HUES48 (cell line): ENCODE results near the gene KANSL1.
"Not testable (repeated sequence)": the region's sequence is repeated elsewhere in the genome, so short reads cannot be mapped to it uniquely, and the experiment has no call there.

Experiments used
- H3K27ac ChIP-seq: one replicate; pipeline ENCODE4 v1.7.0; 2013; ENCODE audit warnings: low read depth, low read length, inconsistent platforms
- H3K27me3 ChIP-seq: 2 replicates; pipeline ENCODE4 v1.6.1; 2013; ENCODE audit warnings: mild to moderate bottlenecking, low read length; ENCODE audit not compliant: control insufficient read depth, insufficient read depth
- H3K36me3 ChIP-seq: 2 replicates; pipeline ENCODE4 v1.6.1; 2013; ENCODE audit warnings: low read length; ENCODE audit not compliant: control insufficient read depth, insufficient read depth
- H3K4me1 ChIP-seq: 2 replicates; pipeline ENCODE4 v1.6.1; 2013; ENCODE audit warnings: mild to moderate bottlenecking, low read length; ENCODE audit not compliant: control insufficient read depth, insufficient read depth
- H3K4me3 ChIP-seq: 2 replicates; pipeline ENCODE4 v1.5.1; 2013; ENCODE audit warnings: mild to moderate bottlenecking, low read depth, low read length
- H3K9ac ChIP-seq: 2 replicates; pipeline ENCODE4 v1.6.1; 2013; ENCODE audit warnings: mild to moderate bottlenecking, low read depth, low read length, moderate library complexity
- H3K9me3 ChIP-seq: 2 replicates; pipeline ENCODE4 v1.6.1; 2013; ENCODE audit warnings: low read length; ENCODE audit not compliant: control insufficient read depth, insufficient read depth

KANSL1 gene, protein sequence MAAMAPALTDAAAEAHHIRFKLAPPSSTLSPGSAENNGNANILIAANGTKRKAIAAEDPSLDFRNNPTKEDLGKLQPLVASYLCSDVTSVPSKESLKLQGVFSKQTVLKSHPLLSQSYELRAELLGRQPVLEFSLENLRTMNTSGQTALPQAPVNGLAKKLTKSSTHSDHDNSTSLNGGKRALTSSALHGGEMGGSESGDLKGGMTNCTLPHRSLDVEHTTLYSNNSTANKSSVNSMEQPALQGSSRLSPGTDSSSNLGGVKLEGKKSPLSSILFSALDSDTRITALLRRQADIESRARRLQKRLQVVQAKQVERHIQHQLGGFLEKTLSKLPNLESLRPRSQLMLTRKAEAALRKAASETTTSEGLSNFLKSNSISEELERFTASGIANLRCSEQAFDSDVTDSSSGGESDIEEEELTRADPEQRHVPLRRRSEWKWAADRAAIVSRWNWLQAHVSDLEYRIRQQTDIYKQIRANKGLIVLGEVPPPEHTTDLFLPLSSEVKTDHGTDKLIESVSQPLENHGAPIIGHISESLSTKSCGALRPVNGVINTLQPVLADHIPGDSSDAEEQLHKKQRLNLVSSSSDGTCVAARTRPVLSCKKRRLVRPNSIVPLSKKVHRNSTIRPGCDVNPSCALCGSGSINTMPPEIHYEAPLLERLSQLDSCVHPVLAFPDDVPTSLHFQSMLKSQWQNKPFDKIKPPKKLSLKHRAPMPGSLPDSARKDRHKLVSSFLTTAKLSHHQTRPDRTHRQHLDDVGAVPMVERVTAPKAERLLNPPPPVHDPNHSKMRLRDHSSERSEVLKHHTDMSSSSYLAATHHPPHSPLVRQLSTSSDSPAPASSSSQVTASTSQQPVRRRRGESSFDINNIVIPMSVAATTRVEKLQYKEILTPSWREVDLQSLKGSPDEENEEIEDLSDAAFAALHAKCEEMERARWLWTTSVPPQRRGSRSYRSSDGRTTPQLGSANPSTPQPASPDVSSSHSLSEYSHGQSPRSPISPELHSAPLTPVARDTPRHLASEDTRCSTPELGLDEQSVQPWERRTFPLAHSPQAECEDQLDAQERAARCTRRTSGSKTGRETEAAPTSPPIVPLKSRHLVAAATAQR (N-terminal part only)

DNA sequence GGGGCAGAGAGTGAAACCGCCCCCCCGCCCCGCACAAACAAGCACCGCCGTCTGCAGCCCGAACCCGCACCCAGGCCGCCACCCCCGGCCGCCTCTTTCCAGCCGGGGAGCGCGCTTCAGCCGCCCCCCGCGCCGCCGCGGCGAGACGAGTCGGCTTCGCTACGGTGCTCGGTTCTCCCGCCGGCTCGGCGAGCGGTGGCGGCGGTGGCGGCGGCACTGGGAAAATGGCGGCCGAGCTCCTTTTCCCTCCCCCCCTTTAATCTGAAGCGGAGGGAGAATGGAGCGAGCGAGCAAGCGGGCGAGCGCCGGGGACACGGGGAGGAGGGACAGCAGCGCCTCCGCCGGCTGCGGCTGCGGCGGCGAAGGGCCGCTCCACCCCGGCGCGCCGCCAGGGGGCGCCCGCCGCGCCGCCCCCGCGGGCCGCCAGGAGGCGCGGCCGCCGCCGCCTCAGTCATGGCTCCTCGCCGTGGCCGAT lies at the start of gene KANSL1:
Gene KANSL1, minus strand, starts transcription at position 279 of the 475 bp plus-strand sequence. CDS start 21,286 bp downstream, outside the sequence.
- Histone ChIP-seq H3K4me1 (peaks cover 37% of the 10 kb centered on the region), H3K9me3 (peaks cover 6% of the 10 kb centered on the region), H3K36me3 (no peaks in the 10 kb centered on the region), H3K9ac (peak within 1 kb of the TSS; percentile 97), H3K27ac (peak within 1 kb of the TSS; percentile 99), H3K4me3 (peak within 1 kb of the TSS; percentile 93), H3K27me3 (no peaks in the 10 kb centered on the region)

DNA sequence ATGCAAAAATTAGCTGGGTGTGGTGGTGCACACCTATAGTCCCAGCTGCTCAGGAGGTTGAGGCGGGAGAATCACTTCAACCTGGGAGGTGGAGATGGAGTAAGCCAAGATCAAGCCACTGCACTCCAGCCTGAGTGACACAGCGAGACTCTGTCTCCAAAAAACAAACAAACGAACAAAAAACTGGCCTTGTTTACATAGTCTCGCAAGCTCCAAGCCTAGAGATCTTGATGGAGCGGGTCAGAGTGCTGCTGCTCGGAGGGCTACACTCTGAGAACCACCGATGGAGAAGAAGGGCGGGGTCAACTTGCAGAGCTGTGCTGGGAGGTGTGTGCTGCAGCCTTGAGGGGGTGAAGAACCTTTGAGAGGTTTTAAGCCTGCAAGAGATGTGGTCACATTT lies 38.1 kb upstream of the KANSL1 start:
- H3K27me3 ChIP-seq, H3K4me1 ChIP-seq, H3K27ac ChIP-seq, H3K36me3 ChIP-seq, H3K4me3 ChIP-seq, H3K9me3 ChIP-seq, H3K9ac ChIP-seq: not testable (repeated sequence)

DNA sequence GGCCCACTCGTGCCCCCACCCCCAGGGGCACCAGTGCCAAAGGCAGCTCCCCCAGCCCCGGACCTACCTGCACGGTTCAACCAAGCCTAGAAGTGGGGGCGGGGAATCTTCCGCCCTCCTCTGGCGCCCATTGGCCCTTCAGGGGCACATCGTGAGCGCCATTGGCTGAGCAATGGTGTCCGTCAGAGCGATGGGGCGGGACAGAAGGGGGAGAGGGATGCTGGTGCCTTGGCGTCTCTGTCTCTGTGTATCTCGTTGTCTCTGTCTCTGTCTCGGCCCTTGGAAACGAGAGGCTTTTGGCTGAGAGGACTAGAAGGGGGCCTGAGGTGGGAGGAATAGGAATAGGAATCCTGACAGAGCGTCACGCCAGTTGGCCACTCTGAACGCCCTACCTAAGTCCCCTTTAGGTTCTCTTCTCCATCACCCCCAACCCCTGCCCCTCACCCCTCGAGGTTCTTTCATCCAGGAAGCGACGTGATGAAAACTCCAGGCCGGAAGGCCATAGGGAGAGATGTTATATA lies 32.1 kb upstream of the KANSL1 start:
- H3K4me3 ChIP-seq, result peak overlapping the region; percentile 56
- H3K27ac ChIP-seq, H3K9me3 ChIP-seq, H3K36me3 ChIP-seq, H3K4me1 ChIP-seq, H3K9ac ChIP-seq, H3K27me3 ChIP-seq: not testable (repeated sequence)

DNA sequence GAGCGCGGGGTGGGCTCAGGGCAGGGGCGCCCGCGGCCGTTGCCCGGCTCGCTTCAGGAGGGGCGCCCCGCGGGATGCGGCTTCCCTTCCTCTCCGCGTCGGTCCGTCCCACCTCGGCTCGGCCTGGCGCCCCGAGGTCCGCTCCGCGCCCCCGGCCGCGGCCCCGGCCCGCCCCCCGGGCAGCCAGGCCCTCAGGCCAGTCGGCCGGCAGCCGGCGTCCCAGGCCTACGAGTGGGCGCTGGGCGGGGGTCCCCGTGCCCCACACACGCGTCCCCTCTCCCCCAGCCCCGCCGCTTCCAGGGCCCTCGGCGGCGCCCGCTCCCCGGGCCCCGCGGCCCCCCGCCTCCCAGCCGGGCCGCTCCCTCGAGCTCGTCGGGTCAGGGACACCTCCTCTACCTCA lies 31.6 kb upstream of the KANSL1 start:
- H3K27me3 ChIP-seq, H3K4me1 ChIP-seq, H3K9me3 ChIP-seq, H3K27ac ChIP-seq, H3K9ac ChIP-seq: not testable (repeated sequence)
- H3K4me3 ChIP-seq, result peak overlapping the region; percentile 56
- H3K36me3 ChIP-seq, result peaks cover 12% of the 10 kb centered on the region; the same call in 1 of the 2 replicates

DNA sequence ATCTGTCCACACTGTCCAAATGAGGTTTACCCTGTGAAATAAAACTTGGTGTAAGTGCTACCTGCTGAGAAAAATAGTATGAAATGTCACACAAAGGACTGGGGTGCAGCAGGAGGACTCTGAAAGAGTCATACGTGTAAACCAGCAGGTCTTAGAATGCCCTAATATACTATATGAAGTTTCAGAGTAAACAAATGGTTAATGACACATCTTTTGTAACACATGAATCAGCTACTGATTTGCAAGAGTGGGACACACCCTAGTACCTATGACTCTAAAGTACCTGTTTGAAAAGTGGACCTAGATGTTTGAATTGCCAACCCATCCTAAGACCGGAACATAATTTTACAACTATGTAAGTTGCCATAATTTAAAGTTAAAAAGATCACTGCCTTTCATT lies 29.8 kb upstream of the KANSL1 start:
- H3K9me3 ChIP-seq, H3K9ac ChIP-seq, H3K27me3 ChIP-seq, H3K4me1 ChIP-seq, H3K27ac ChIP-seq, H3K4me3 ChIP-seq: not testable (repeated sequence)
- peaks cover 25% of the 10 kb centered on the region for H3K36me3 ChIP-seq

DNA sequence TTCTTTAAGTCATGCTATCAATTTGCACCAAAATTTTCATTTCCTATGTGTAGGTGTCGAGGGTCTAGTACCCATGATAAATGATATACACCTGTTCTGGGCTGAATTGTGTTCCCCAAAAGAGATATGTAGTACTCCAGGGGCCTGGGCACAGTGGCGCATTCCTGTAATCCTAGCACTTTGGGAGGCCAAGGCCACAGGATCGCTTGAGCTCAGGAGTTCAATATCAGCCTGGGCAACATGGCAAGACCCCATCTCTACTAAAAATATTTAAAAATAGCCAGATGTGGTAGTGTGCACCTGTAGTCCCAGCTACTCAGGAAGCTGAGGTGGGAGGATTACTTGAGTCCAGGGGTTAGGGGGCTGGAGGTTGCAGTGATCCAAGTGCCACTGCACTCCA lies 23.5 kb upstream of the KANSL1 start:
- Histone ChIP-seq H3K9me3 (no peaks in the 10 kb centered on the region), H3K27ac (no peak overlapping the region), H3K9ac (no peak overlapping the region), H3K4me3 (no peak overlapping the region), H3K36me3 (peaks cover 66% of the 10 kb centered on the region), H3K4me1 (0 out of 2 replicates have a peak, but pooled peaks cover 2% of the 10 kb centered on the region), H3K27me3 (no peaks in the 10 kb centered on the region)

DNA sequence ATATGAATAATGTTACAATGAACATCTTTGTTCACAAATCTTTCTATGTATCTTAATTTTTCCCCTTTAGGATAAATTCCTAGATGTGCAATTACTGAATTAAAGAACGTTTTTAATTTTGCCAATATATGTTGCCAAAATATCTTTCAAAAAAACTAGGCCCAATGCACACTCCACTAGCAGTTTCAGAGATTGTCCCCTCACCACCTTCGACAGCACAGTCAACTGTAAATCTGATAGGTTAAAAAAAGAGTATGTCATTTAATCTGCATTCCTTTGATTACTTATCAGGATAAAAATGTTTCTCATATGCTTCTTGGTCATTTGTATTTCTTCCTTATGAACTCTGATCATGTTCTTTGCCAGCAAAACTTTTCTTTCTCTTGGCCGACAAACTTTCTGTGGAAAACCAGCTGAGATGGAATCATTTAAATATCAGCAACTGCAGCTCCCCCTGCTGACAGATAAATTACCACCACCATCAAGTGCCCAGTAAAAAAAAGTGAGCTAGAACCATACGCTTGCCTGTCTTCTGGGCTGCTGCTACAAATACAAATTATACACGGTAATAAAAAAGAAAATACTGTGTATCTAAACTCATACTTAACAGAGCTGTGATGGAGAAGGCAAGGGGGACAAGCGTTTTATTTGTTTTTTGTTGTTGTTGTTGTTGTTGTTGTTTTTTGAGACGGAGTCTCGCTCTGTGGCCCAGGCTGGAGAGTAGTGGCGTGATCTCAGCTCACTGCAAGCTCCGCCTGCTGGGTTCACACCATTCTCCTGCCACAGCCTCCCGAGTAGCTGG lies 19.6 kb upstream of the KANSL1 start:
- H3K4me3 ChIP-seq, result no peak overlapping the region
- H3K27ac ChIP-seq, result no peak overlapping the region
- H3K9ac ChIP-seq, result no peak overlapping the region
- H3K36me3 ChIP-seq, result peaks cover 61% of the 10 kb centered on the region
- 0 out of 2 replicates have a peak, but pooled peaks cover 2% of the 10 kb centered on the region for H3K4me1 ChIP-seq
- H3K27me3 ChIP-seq, result no peaks in the 10 kb centered on the region
- H3K9me3 ChIP-seq, result no peaks in the 10 kb centered on the region

DNA sequence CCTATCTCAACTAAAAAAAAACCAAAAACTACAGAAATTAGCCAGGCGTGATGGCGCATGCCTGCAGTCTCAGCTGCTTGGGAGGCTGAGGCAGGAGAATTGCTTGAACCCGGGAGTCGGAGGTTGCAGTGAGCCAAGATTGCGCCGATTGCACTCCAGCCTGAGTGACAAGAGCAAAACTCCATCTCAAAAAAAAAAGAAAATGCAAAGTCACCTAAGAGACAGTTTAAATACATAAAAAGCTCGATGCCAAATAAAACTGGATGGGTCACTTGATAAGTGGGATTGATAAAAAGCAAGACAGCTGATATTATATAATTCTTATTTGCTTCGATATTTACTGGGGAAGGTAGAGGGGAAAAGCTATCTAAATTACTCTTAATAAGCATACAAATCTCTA lies 15.8 kb upstream of the KANSL1 start:
- Histone ChIP-seq H3K27ac (no peak overlapping the region), H3K9ac (no peak overlapping the region), H3K4me3 (no peak overlapping the region), H3K9me3 (no peaks in the 10 kb centered on the region), H3K27me3 (no peaks in the 10 kb centered on the region), H3K4me1 (0 out of 2 replicates have a peak, but pooled peaks cover 2% of the 10 kb centered on the region), H3K36me3 (peaks cover 29% of the 10 kb centered on the region)

DNA sequence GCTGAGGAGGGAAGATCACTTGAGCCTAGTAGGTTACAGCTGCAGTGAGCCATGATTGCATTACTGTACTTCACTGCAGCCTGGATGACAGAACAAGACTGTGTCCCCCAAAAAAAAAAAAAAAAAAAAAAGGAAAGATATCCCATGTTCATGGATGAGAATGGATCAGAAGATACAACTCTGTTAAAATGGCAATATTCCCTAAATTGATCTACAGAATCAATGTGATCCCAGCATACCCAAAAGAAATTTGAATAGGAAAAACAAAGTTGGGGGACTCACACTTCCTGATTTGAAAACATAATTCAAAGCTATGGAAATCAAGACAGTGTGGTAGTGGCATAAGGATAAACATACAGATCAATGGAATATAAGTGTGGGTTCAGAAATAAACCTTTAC lies 12.7 kb upstream of the KANSL1 start:
- no peaks in the 10 kb centered on the region for H3K4me1 ChIP-seq
- no peak overlapping the region for H3K4me3 ChIP-seq
- H3K36me3 ChIP-seq, result peaks cover 14% of the 10 kb centered on the region; the same call in 1 of the 2 replicates
- H3K27me3 ChIP-seq, result no peaks in the 10 kb centered on the region
- no peak overlapping the region for H3K9ac ChIP-seq
- no peaks in the 10 kb centered on the region for H3K9me3 ChIP-seq
- no peak overlapping the region for H3K27ac ChIP-seq

DNA sequence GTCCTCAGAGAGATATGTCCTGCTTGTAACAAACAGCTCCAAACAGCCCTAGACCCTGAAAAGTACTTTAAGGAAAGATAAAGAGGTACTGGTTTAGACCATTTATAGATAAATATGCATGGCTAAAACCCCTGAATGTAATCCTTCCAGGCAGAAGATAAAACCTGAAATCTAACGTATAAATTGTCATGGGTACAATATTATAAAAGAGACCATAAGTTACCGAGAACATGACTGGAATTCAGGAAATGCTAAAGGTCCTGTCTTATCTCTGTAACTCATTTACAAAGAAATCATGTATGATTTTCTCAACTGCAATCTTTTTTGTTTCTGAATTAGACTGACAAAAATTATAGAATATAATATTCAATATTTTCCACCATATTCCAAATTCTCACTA lies 9.2 kb upstream of the KANSL1 start:
- Histone ChIP-seq H3K9ac (no peak overlapping the region), H3K4me3 (no peak overlapping the region), H3K36me3 (no peaks in the 10 kb centered on the region), H3K27me3 (no peaks in the 10 kb centered on the region), H3K9me3 (peaks cover 11% of the 10 kb centered on the region), H3K4me1 (no peaks in the 10 kb centered on the region), H3K27ac (no peak overlapping the region)
